ENCODE data around the gene LIPC. TPM values are rescaled to one million over a fixed set of nuclear protein-coding genes. Genes with fewer than 3 reads are reported as not detected.

Gene LIPC
- total RNA-seq, 2 experiments from 2014 or later = not detected

DNA sequence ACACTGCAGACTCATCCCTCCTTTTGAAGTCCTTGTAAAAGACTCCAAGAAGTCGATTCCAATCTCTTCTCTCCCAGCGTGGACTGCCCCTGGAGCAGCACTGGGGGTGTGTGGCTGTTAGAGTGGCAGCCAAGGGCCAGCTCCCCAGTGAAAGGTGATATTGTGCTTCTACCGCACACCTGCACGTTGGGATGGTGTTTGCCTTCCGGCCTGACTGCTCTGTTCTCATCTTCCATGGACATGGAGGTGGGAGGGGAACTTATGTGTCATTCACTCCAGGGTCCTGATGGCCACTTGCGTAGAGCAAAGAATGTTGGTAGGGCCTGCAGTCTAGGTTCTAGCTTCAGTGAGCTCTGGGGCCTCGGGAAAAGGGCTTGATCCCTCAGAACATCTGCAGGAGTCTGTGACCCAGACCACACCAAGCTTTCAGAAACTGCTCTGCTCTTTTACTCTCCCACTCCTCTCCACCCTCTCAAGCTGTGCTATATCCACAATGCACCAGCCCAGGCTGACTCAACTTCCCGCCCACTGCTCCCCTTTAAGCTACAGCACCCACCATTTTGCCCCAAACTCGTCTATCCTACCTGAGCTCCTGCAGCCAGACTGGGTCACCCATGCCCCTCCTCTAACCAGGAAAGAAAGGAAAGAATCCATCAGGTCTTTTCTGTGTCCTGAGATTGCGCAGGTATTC, 31.3 kb downstream of the LIPC start:
- H3K4me3 Mint-ChIP-seq = no peak overlapping the region
- no peaks in the 10 kb centered on the region for H3K9me3 Mint-ChIP-seq
- H3K36me3 Mint-ChIP-seq = no peaks in the 10 kb centered on the region
- no peak overlapping the region for H3K27ac Mint-ChIP-seq
- DNase-seq = no peak
- H3K27me3 Mint-ChIP-seq = no peaks in the 10 kb centered on the region
- intact Hi-C loops (cut with micrococcal nuclease) = no loop called here
- H3K4me1 Mint-ChIP-seq (ENCODE audit: low read depth) = peaks cover 45% of the 10 kb centered on the region
- ChIA-PET CTCF (interaction anchor here (0.6 kb wide), 1 partner anchor 174 kb away, joined by 3 read pairs; no protein-coding TSS in a partner anchor), POLR2A (no interaction called here)

- Mint-ChIP-seq H3K4me3 (no peak overlapping the region), H3K4me1 (ENCODE audit: low read depth) (peaks cover 36% of the 10 kb centered on the region), H3K27ac (no peak overlapping the region)
These were observed 32.2 kb downstream of the LIPC start for GRCh38 chr15:58463815-58464650.

DNA sequence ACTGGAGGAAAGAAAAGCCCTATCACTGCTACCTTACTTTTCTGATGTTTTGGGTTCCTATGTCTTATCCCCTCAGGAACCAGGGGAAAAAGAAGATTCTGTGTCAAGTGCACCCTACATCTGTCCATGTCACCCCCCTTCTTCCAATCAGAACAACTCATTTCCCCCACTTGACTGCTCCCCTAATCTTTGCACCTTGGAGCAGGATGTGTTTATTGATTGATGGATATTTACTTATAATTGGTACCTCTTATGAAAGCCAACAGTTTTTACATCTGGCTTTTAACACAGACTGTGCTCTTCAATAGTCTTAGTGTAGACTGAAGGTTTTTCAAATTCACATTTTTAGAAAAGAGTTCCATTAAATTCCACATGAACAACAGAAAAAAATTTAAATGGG, 33.3 kb downstream of the LIPC start:
- Mint-ChIP-seq H3K27me3 (no peaks in the 10 kb centered on the region), H3K9me3 (no peaks in the 10 kb centered on the region), H3K4me1 (ENCODE audit: low read depth) (peaks cover 30% of the 10 kb centered on the region), H3K4me3 (no peak overlapping the region), H3K27ac (no peak overlapping the region), H3K36me3 (no peaks in the 10 kb centered on the region)
- ChIA-PET CTCF (no interaction called here), POLR2A (no interaction called here)
- no peak for DNase-seq
- intact Hi-C loops (cut with micrococcal nuclease) = no loop called here

More at GRCh38 chr15:58463815-58464650, 32.2 kb downstream of the LIPC start:
- DNase-seq = no peak
- no peaks in the 10 kb centered on the region for H3K27me3 Mint-ChIP-seq
- no peaks in the 10 kb centered on the region for H3K9me3 Mint-ChIP-seq
- intact Hi-C loops (cut with micrococcal nuclease) = no loop called here
- H3K36me3 Mint-ChIP-seq = no peaks in the 10 kb centered on the region
- ChIA-PET POLR2A (no interaction called here), CTCF (interaction anchor here (0.6 kb wide), 1 partner anchor 173 kb away, joined by 3 read pairs; no protein-coding TSS in a partner anchor)

DNA sequence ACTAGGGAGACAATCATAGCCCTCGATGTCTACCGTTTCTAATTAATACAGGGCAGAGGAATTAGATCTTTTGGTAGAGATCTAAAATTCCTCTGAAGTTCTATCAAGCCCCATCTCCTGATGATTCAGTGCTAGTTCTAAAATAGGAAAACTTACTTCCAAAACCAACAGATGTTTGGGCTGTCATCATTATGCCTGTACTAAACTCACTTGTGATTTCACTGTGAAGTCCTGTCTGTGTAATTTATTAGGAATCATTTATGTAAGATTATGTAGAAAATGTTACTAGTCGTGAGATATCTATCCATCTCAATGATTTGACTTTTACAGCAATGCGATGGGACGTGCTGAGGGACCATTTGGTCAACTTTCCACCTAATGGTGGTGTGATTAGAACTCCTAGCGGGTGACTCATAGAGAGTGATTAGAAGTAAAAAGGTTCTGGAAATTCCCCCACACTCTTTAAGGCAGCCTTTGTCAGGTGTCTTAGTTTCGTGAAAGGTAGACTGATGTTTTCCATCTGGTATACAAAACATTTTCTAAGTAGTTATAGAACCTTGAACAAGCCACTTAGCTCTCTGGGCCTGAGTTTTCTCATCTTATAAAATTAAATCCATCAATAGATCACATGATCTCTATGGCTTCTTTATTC, 34.2 kb downstream of the LIPC start:
- H3K4me3 Mint-ChIP-seq = no peak overlapping the region
- no peak overlapping the region for H3K27ac Mint-ChIP-seq
- no peaks in the 10 kb centered on the region for H3K27me3 Mint-ChIP-seq
- H3K4me1 Mint-ChIP-seq (ENCODE audit: low read depth) = peaks cover 33% of the 10 kb centered on the region
- H3K36me3 Mint-ChIP-seq = no peaks in the 10 kb centered on the region
- intact Hi-C loops (cut with micrococcal nuclease) = no loop called here
- no peaks in the 10 kb centered on the region for H3K9me3 Mint-ChIP-seq
- ChIA-PET CTCF (no interaction called here), POLR2A (no interaction called here)
- DNase-seq = no peak

- peaks cover 33% of the 10 kb centered on the region for H3K4me1 Mint-ChIP-seq (ENCODE audit: low read depth)
- intact Hi-C loops (cut with micrococcal nuclease) = no loop called here
- H3K27ac Mint-ChIP-seq = no peak overlapping the region
- no peak overlapping the region for H3K4me3 Mint-ChIP-seq
- DNase-seq = no peak
- no peaks in the 10 kb centered on the region for H3K27me3 Mint-ChIP-seq
- H3K36me3 Mint-ChIP-seq = no peaks in the 10 kb centered on the region
- POLR2A ChIA-PET = no interaction called here
- H3K9me3 Mint-ChIP-seq = no peaks in the 10 kb centered on the region
- CTCF ChIA-PET = no interaction called here
These were observed 34.8 kb downstream of the LIPC start for GRCh38 chr15:58466566-58466965.

DNA sequence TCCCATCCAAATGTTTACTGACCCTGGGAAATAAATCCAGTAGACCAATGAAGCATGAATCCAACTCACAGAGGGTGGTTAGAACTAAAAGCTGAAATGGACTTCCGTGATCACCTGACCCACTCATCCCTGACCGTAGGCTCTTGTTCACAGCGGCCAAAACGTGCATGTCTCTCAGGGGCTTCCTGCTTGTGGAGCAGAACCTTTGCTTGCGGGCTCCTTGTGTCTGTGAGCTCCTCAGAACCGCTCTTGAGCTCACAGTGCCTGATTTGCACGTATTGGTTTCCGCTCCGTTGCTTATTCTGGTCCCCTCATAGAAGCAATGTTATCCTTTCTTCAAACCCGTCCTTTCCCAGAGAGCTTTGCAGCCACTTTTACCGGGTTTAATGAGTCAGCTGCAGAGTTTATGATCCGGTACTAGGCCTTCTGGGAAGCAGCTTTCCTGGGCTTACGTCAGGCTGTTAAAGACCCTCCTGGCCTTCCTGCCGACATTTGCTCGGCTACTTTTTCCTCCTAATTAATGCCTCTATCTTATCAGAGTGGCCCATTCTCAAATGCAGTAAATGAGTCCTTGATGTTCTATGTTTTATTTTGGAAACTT, 35.4 kb downstream of the LIPC start:
- Mint-ChIP-seq H3K27ac (no peak overlapping the region), H3K36me3 (no peaks in the 10 kb centered on the region)
- POLR2A ChIA-PET = interaction anchor here (0.9 kb wide), 1 partner anchor 10 kb away, joined by 3 read pairs; no protein-coding TSS in a partner anchor

GRCh38 chr15:58467722-58468423, 36.1 kb downstream of the LIPC start:
- Mint-ChIP-seq H3K9me3 (no peaks in the 10 kb centered on the region), H3K27me3 (no peaks in the 10 kb centered on the region), H3K36me3 (no peaks in the 10 kb centered on the region), H3K4me1 (ENCODE audit: low read depth) (peaks cover 35% of the 10 kb centered on the region), H3K27ac (no peak overlapping the region), H3K4me3 (no peak overlapping the region)
- DNase-seq = no peak
- ChIA-PET POLR2A (interaction anchor here (0.9 kb wide), 1 partner anchor 11 kb away, joined by 3 read pairs; no protein-coding TSS in a partner anchor), CTCF (no interaction called here)
- intact Hi-C loops (cut with micrococcal nuclease) = no loop called here

More for the DNA sequence above, 35.4 kb downstream of the LIPC start:
- CTCF ChIA-PET = no interaction called here
- no peak for DNase-seq
- Mint-ChIP-seq H3K4me1 (ENCODE audit: low read depth) (peaks cover 36% of the 10 kb centered on the region), H3K4me3 (no peak overlapping the region), H3K27me3 (no peaks in the 10 kb centered on the region), H3K9me3 (no peaks in the 10 kb centered on the region)
- intact Hi-C loops (cut with micrococcal nuclease) = no loop called here

DNA sequence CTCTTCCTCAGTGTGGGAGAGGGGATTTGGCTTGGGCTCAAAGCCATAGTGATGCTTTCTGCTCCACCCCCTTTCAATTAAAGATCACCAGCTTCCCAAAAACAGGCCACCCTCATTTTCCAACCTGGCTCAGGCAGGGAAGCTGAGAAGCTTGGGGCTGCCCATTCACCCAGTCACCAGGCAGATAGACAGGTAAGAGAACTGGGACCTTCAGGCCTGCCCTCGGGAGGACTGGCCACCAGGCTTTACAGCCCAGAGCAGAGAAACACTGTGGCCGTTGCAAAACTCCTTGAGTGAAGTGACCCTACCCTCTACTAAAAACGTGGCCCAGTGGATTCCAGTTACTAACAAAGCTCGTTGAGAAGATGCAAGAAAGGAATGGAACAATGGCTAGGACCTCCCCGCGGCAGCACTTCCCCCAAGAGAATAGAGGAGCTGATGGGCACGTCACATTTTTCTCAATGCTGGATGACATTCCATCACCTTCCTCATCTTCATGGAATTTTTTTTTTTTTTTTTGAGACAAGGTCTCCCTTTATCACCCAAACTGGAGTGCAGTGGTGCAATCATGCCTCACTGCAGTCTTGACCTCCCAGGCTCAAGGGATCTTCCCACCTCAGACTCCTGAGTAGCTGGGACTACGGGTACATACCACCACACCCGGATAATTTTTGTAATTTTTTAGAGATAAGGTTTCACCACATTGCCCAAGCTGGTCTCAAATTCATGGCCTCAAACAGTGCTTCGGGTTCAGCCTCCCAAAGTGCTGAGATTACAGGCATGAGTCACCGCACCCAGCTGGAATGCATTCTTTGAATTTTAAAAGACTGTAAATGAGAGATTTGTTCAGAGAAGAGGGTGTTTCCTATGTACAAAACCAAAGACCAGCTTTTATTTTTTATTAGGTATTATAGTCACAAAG, 37.9 kb downstream of the LIPC start:
- no peaks in the 10 kb centered on the region for H3K9me3 Mint-ChIP-seq
- POLR2A ChIA-PET = interaction anchor here (1.9 kb wide), 1 partner anchor 9 kb away, joined by 6 read pairs; no protein-coding TSS in a partner anchor
- intact Hi-C loops (cut with micrococcal nuclease) = loop anchor here (5.0 kb wide), 2 partner anchors 48 to 137 kb away; no protein-coding TSS in a partner anchor
- no peak overlapping the region for H3K4me3 Mint-ChIP-seq
- H3K27ac Mint-ChIP-seq = no peak overlapping the region
- DNase-seq = no peak
- no peaks in the 10 kb centered on the region for H3K36me3 Mint-ChIP-seq
- no peaks in the 10 kb centered on the region for H3K27me3 Mint-ChIP-seq
- CTCF ChIA-PET = interaction anchor here (1.9 kb wide), 1 partner anchor 11 kb away, joined by 9 read pairs; no protein-coding TSS in a partner anchor
- H3K4me1 Mint-ChIP-seq (ENCODE audit: low read depth) = peaks cover 41% of the 10 kb centered on the region

DNA sequence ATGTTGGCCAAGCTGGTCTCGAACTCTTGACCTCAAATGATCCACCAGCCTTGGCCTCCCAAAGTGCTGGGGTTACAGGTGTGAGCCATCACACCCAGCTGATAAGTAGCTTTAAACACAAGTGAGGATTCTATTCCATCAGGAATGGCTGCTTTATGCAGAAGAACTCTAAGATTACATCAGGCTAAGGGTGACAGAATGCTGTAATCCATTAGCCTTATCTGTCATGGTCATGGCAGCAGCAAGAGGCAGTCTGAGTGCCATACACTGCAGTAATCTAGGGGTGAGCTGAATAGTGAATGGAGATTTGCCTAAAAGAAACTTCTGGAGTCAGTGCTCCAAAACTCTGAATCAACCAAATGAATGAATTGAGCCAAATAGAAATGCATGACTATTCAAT, 39.6 kb downstream of the LIPC start:
- ChIA-PET POLR2A (interaction anchor here (0.7 kb wide), 1 partner anchor 14 kb away, joined by 5 read pairs; no protein-coding TSS in a partner anchor), CTCF (no interaction called here)
- Mint-ChIP-seq H3K27me3 (no peaks in the 10 kb centered on the region), H3K27ac (no peak overlapping the region), H3K4me1 (ENCODE audit: low read depth) (peaks cover 45% of the 10 kb centered on the region), H3K4me3 (no peak overlapping the region), H3K9me3 (no peaks in the 10 kb centered on the region), H3K36me3 (no peaks in the 10 kb centered on the region)
- no peak for DNase-seq
- intact Hi-C loops (cut with micrococcal nuclease) = loop anchor here (5.0 kb wide), 2 partner anchors 46 to 139 kb away; no protein-coding TSS in a partner anchor

GRCh38 chr15:58472221-58472620, 40.4 kb downstream of the LIPC start:
- Mint-ChIP-seq H3K27ac (no peak overlapping the region), H3K27me3 (no peaks in the 10 kb centered on the region), H3K36me3 (no peaks in the 10 kb centered on the region), H3K9me3 (no peaks in the 10 kb centered on the region), H3K4me3 (no peak overlapping the region), H3K4me1 (ENCODE audit: low read depth) (peaks cover 45% of the 10 kb centered on the region)
- intact Hi-C loops (cut with micrococcal nuclease) = loop anchor here (5.0 kb wide), 2 partner anchors 45 to 140 kb away; no protein-coding TSS in a partner anchor
- ChIA-PET POLR2A (interaction anchor here (0.5 to 1.3 kb wide), 3 partner anchors 12 to 15 kb away, joined by 3 to 5 read pairs (median 3); no protein-coding TSS in a partner anchor), CTCF (no interaction called here)
- no peak for DNase-seq
